Right lobe of liver (tissue), 4 donors: ENCODE data around the gene RANBP3.

Experiments
- POLR2A ChIP-seq: fragments of 450-650 bp; IDR thresholded peaks from one replicate; pipeline ENCODE4 v1.6.1; 2017; ENCODE audit warnings: antibody characterized with exemption, mild to moderate bottlenecking
- TF ChIP-seq, protein P1 (sequence below), 4 donors: fragments of 200-600 bp in 3 of 4; fragments of 450-650 bp in 1 of 4; IDR thresholded peaks; one replicate each; pipeline versions ENCODE4 v1.5.1 to v1.8.0; 2016 to 2022; ENCODE audit warnings: antibody characterized with exemption in 4 of 4, mild to moderate bottlenecking in 2 of 4
- donor health status: DM: no; HTN: no; CAD: no.
- donor health status: DM: no; HTN: no; CAD: no.
- donor health status: DM: no; HTN: yes; CAD: no.

- TF ChIP-seq, protein P1, sequence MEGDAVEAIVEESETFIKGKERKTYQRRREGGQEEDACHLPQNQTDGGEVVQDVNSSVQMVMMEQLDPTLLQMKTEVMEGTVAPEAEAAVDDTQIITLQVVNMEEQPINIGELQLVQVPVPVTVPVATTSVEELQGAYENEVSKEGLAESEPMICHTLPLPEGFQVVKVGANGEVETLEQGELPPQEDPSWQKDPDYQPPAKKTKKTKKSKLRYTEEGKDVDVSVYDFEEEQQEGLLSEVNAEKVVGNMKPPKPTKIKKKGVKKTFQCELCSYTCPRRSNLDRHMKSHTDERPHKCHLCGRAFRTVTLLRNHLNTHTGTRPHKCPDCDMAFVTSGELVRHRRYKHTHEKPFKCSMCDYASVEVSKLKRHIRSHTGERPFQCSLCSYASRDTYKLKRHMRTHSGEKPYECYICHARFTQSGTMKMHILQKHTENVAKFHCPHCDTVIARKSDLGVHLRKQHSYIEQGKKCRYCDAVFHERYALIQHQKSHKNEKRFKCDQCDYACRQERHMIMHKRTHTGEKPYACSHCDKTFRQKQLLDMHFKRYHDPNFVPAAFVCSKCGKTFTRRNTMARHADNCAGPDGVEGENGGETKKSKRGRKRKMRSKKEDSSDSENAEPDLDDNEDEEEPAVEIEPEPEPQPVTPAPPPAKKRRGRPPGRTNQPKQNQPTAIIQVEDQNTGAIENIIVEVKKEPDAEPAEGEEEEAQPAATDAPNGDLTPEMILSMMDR (IDR thresholded peaks at IDR 0.05) = no peak
- TF ChIP-seq POLR2A = no peak
Observed at GRCh38 chr19:5934774-5935472, 43.0 kb downstream of the RANBP3 start.
